Loucy (cell line): ENCODE results near the gene UQCR10.
"Not testable (repeated sequence)": the region's sequence is repeated elsewhere in the genome, so short reads cannot be mapped to it uniquely, and the experiment has no call there.

Experiments
- H2AFZ ChIP-seq: fragments of 200-600 bp; sonication (generic); 2 replicates; pipeline ENCODE4 v1.6.0; 2016; ENCODE audit warnings: antibody characterized with exemption, mild to moderate bottlenecking, low read length, moderate library complexity
- H3F3A ChIP-seq: fragments of 200-600 bp; 2 replicates; pipeline ENCODE4 v1.6.0; 2016; ENCODE audit warnings: antibody characterized with exemption, low read depth, mild to moderate bottlenecking
- H3K27me3 ChIP-seq: fragments of 200-600 bp; sonication (generic); 2 replicates; pipeline ENCODE4 v1.6.1; 2014; ENCODE audit warnings: low read length, mild to moderate bottlenecking; ENCODE audit not compliant: insufficient read depth, poor library complexity, severe bottlenecking
- H3K36me3 ChIP-seq: fragments of 200-600 bp; sonication (generic); 2 replicates; pipeline ENCODE4 v1.6.1; 2016; ENCODE audit warnings: low read length; ENCODE audit not compliant: insufficient read depth
- H3K4me1 ChIP-seq: fragments of 200-600 bp; sonication (generic); 2 replicates; pipeline ENCODE4 v1.5.1; 2014; ENCODE audit warnings: low read length, mild to moderate bottlenecking; ENCODE audit not compliant: insufficient read depth, poor library complexity, severe bottlenecking
- H3K4me2 ChIP-seq: fragments of 200-600 bp; sonication (generic); 2 replicates; pipeline ENCODE4 v1.6.0; 2014; ENCODE audit warnings: antibody characterized with exemption, low read length, low read depth, mild to moderate bottlenecking; ENCODE audit not compliant: poor library complexity, severe bottlenecking
- H3K4me3 ChIP-seq: fragments of 200-600 bp; sonication (generic); 2 replicates; pipeline ENCODE4 v1.5.1; 2014; ENCODE audit warnings: low read length, mild to moderate bottlenecking, mixed read lengths; ENCODE audit not compliant: poor library complexity, severe bottlenecking
- H3K79me2 ChIP-seq: fragments of 200-600 bp; sonication (generic); 2 replicates; pipeline ENCODE4 v1.6.1; 2014; ENCODE audit warnings: low read length; ENCODE audit not compliant: insufficient read depth
- H3K9ac ChIP-seq: fragments of 200-600 bp; sonication (generic); 2 replicates; pipeline ENCODE4 v1.6.0; 2014; ENCODE audit warnings: mild to moderate bottlenecking, low read depth, low read length, moderate library complexity; ENCODE audit not compliant: poor library complexity, severe bottlenecking
- H3K9me2 ChIP-seq: fragments of 200-600 bp; sonication (generic); replicated peaks from 2 replicates; pipeline ENCODE4 v1.6.1; 2016; ENCODE audit warnings: low read depth, low read length, mixed read lengths
- H3K9me3 ChIP-seq: fragments of 200-600 bp; sonication (generic); 2 replicates; pipeline ENCODE4 v1.6.1; 2014; ENCODE audit warnings: mild to moderate bottlenecking, antibody characterized with exemption, low read length, low read depth; ENCODE audit not compliant: insufficient read depth
- H4K20me1 ChIP-seq: fragments of 200-600 bp; sonication (generic); 2 replicates; pipeline ENCODE4 v1.6.0; 2014; ENCODE audit warnings: antibody characterized with exemption, low read length, mild to moderate bottlenecking; ENCODE audit not compliant: insufficient read depth, poor library complexity, severe bottlenecking
- EZH2phosphoT487 ChIP-seq: fragments of 200-600 bp; IDR thresholded peaks from 2 replicates; pipeline ENCODE4 v1.6.1; 2018; ENCODE audit warnings: antibody characterized with exemption, mild to moderate bottlenecking, moderate library complexity, borderline replicate concordance
- TF ChIP-seq, protein P1 (sequence below): fragments of 200-600 bp; sonication (generic); conservative IDR thresholded peaks from 2 replicates; pipeline ENCODE4 v1.5.1; 2014; ENCODE audit warnings: mild to moderate bottlenecking, antibody characterized with exemption, low read length

The UQCR10 gene

DNA sequence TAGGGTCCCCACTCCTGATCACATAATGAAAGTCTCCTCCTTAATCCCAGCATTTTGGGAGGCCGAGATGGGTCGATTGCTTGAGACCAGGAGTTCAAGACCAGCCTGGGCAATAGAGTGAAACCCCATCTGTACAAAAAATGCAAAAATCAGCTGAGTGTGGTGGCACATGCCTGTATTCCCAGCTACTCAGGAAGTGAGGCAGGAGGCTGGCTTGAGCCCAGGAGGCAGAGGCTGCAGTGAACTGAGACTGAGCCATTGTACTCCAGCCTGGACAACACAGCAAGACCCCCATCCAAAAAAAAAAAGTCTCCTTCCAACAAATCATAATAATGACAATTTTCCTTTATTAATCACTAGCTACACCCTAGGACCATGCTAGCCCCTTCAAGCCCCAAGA, 15.5 kb upstream of the UQCR10 start:
- Histone ChIP-seq H3K79me2 (no peaks in the 10 kb centered on the region), H3K9me3 (no peaks in the 10 kb centered on the region), H3K9me2 (no peaks in the 10 kb centered on the region), H3K4me2 (no peak overlapping the region), H3K4me3 (no peak overlapping the region), H2AFZ (no peak overlapping the region), H3K4me1 (no peaks in the 10 kb centered on the region), H4K20me1 (no peaks in the 10 kb centered on the region), H3K36me3 (no peaks in the 10 kb centered on the region; the same call in 1 of the 2 replicates), H3K27me3 (no peaks in the 10 kb centered on the region), H3K9ac (no peak overlapping the region), H3F3A (no peaks in the 10 kb centered on the region)
- TF ChIP-seq EZH2phosphoT487 = no peak
- TF ChIP-seq, protein P1, sequence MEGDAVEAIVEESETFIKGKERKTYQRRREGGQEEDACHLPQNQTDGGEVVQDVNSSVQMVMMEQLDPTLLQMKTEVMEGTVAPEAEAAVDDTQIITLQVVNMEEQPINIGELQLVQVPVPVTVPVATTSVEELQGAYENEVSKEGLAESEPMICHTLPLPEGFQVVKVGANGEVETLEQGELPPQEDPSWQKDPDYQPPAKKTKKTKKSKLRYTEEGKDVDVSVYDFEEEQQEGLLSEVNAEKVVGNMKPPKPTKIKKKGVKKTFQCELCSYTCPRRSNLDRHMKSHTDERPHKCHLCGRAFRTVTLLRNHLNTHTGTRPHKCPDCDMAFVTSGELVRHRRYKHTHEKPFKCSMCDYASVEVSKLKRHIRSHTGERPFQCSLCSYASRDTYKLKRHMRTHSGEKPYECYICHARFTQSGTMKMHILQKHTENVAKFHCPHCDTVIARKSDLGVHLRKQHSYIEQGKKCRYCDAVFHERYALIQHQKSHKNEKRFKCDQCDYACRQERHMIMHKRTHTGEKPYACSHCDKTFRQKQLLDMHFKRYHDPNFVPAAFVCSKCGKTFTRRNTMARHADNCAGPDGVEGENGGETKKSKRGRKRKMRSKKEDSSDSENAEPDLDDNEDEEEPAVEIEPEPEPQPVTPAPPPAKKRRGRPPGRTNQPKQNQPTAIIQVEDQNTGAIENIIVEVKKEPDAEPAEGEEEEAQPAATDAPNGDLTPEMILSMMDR = no peak

GRCh38 chr22:29753808-29754657, 13.1 kb upstream of the UQCR10 start:
- H3K27me3 ChIP-seq = no peaks in the 10 kb centered on the region
- H3F3A ChIP-seq = no peaks in the 10 kb centered on the region
- no peaks in the 10 kb centered on the region for H3K36me3 ChIP-seq
- H3K4me1 ChIP-seq = no peaks in the 10 kb centered on the region
- no peaks in the 10 kb centered on the region for H3K79me2 ChIP-seq
- no peak for TF ChIP-seq EZH2phosphoT487
- TF ChIP-seq, protein P1 = no peak
- H2AFZ ChIP-seq = no peak overlapping the region
- no peaks in the 10 kb centered on the region for H4K20me1 ChIP-seq
- H3K4me3 ChIP-seq = no peak overlapping the region
- no peaks in the 10 kb centered on the region for H3K9me3 ChIP-seq
- H3K9me2 ChIP-seq = no peaks in the 10 kb centered on the region
- H3K9ac ChIP-seq = no peak overlapping the region
- no peak overlapping the region for H3K4me2 ChIP-seq

GRCh38 chr22:29754658-29755395, 12.3 kb upstream of the UQCR10 start:
- not testable (repeated sequence) for H3K4me3 ChIP-seq, H3K4me1 ChIP-seq, H3F3A ChIP-seq, H4K20me1 ChIP-seq, H3K9me3 ChIP-seq, H3K36me3 ChIP-seq, H3K27me3 ChIP-seq, H3K9ac ChIP-seq, H3K4me2 ChIP-seq, H2AFZ ChIP-seq, H3K79me2 ChIP-seq, H3K9me2 ChIP-seq
